OCI-LY3 (cell line): Measurements from ENCODE around the gene PDZD7.

Experiments
- H2AFZ ChIP-seq: fragments of 200-600, 300-600 bp; shearing (Covaris generic); 2 replicates; pipeline ENCODE4 v1.6.0; 2014; ENCODE audit warnings: antibody characterized with exemption, low read depth, low read length
- H3K27ac ChIP-seq: fragments of 200-600, 300-600 bp; sonication (generic); 2 replicates; pipeline ENCODE4 v1.5.1; 2014; ENCODE audit warnings: mild to moderate bottlenecking, low read length, moderate library complexity, mixed read lengths
- H3K27me3 ChIP-seq: fragments of 200-600, 300-600 bp; sonication (generic); 2 replicates; pipeline ENCODE4 v1.6.1; 2014; ENCODE audit warnings: low read depth, low read length, mixed read lengths
- H3K36me3 ChIP-seq: fragments of 200-600, 300-600 bp; sonication (generic); replicated peaks from 2 replicates; pipeline ENCODE3; 2014; ENCODE audit warnings: low read depth, low read length, mixed read lengths
- H3K4me1 ChIP-seq: fragments of 300-600, 200-600 bp; sonication (generic); 2 replicates; pipeline ENCODE4 v1.6.1; 2014; ENCODE audit warnings: low read length, mixed read lengths
- H3K4me2 ChIP-seq: fragments of 200-600, 300-600 bp; sonication (generic); 2 replicates; pipeline ENCODE4 v1.6.1; 2014; ENCODE audit warnings: low read length, mixed read lengths
- H3K4me3 ChIP-seq: fragments of 300-600, 200-600 bp; sonication (generic); 2 replicates; pipeline ENCODE4 v1.5.1; 2014; ENCODE audit warnings: antibody characterized with exemption, mild to moderate bottlenecking, low read length, moderate library complexity
- H3K79me2 ChIP-seq: fragments of 300-600, 200-600 bp; shearing (Covaris generic); 2 replicates; pipeline ENCODE4 v1.6.1; 2014; ENCODE audit warnings: mild to moderate bottlenecking, low read length, mixed read lengths
- H3K9ac ChIP-seq: fragments of 300-600, 200-600 bp; shearing (Covaris generic); 2 replicates; pipeline ENCODE4 v1.6.0; 2014; ENCODE audit warnings: mild to moderate bottlenecking, low read length, moderate library complexity
- H3K9me3 ChIP-seq: fragments of 200-600, 300-600 bp; shearing (Covaris generic); 2 replicates; pipeline ENCODE4 v1.6.1; 2014; ENCODE audit warnings: low read length, mixed read lengths; ENCODE audit not compliant: insufficient read depth
- H4K20me1 ChIP-seq: fragments of 200-600, 300-600 bp; sonication (generic); 2 replicates; pipeline ENCODE4 v1.6.1; 2016; ENCODE audit warnings: low read length, mixed read lengths; ENCODE audit not compliant: insufficient read depth
- EZH2phosphoT487 ChIP-seq: fragments of 200-600 bp; shearing (Covaris generic); IDR thresholded peaks from 2 replicates; pipeline ENCODE4 v1.6.1; 2018; ENCODE audit warnings: antibody characterized with exemption, mixed run types, low read depth
- TF ChIP-seq, protein P1 (sequence below): fragments of 200-600, 300-600 bp; sonication (generic); IDR thresholded peaks from 2 replicates; pipeline ENCODE4 v1.5.1; 2014; ENCODE audit warnings: antibody characterized with exemption, low read length, low read depth

Gene PDZD7

DNA sequence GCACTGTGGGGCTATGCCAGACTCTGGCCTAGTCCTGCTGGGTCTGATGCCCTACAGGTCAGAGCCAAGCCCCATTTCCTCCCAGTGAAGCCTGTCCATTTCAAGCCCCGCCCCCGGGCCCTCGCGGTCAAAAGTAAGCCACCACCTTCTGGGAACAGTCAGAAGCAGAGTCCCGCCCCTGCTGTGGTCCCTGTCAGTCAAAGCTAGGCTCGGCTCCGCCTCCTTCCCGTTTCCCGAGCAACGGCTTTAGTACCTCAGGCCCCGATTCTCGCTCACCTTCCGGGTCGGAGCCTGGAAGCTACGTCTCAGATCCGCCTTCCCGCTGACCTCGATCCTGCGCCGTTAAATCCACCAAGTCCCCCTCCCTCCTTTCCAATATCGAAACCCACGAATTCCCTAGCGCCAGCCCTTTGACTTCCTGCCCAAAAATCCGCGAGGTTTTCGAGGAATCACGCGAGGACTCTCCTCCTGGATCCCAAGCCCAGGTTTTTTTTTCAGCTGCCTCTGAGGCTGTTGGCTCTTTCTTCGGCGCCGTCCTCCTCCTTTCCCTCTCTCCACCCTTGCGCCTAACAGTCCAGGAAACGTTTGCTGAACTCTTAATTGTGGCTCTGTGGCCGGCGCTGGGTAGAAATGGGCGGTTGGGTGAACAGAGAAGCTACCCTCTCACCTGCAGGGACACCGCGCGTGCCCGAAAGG, 11.9 kb upstream of the PDZD7 start:
- peak overlapping the region; percentile 88 for H3K4me2 ChIP-seq
- H2AFZ ChIP-seq, result peak overlapping the region; percentile 97
- H3K27ac ChIP-seq, result no peak overlapping the region
- H3K79me2 ChIP-seq, result no peaks in the 10 kb centered on the region
- H3K4me1 ChIP-seq, result peaks cover 10% of the 10 kb centered on the region; the same call in 1 of the 2 replicates
- no peaks in the 10 kb centered on the region for H4K20me1 ChIP-seq
- TF ChIP-seq EZH2phosphoT487, result no peak
- TF ChIP-seq, protein P1, sequence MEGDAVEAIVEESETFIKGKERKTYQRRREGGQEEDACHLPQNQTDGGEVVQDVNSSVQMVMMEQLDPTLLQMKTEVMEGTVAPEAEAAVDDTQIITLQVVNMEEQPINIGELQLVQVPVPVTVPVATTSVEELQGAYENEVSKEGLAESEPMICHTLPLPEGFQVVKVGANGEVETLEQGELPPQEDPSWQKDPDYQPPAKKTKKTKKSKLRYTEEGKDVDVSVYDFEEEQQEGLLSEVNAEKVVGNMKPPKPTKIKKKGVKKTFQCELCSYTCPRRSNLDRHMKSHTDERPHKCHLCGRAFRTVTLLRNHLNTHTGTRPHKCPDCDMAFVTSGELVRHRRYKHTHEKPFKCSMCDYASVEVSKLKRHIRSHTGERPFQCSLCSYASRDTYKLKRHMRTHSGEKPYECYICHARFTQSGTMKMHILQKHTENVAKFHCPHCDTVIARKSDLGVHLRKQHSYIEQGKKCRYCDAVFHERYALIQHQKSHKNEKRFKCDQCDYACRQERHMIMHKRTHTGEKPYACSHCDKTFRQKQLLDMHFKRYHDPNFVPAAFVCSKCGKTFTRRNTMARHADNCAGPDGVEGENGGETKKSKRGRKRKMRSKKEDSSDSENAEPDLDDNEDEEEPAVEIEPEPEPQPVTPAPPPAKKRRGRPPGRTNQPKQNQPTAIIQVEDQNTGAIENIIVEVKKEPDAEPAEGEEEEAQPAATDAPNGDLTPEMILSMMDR, result no peak
- no peaks in the 10 kb centered on the region for H3K27me3 ChIP-seq
- no peaks in the 10 kb centered on the region for H3K36me3 ChIP-seq
- peak overlapping the region; percentile 90 for H3K4me3 ChIP-seq
- no peaks in the 10 kb centered on the region for H3K9me3 ChIP-seq
- H3K9ac ChIP-seq, result peak overlapping the region; percentile 73

DNA sequence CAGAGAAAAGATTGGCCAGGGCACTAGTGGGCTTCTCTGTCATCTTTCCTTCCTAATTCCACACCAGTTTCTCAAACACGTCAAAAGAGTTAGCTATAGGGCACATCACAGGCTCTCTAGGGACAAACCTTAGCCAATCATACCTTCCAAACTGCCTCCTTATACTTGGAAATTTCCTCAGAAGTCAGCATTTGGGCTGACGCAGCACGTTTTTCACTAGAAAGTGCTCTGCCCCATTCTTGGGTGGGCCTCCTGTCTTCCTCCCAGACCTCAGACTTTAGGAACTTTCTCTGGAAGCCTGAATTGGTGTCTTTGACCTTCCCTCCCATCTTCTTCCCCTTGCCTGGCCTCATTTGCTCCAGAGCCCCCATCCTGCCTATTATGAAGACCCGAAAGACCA, 11.2 kb upstream of the PDZD7 start:
- Histone ChIP-seq H3K4me1 (peaks cover 10% of the 10 kb centered on the region; the same call in 1 of the 2 replicates), H3K9me3 (no peaks in the 10 kb centered on the region), H3K27me3 (no peaks in the 10 kb centered on the region), H3K79me2 (no peaks in the 10 kb centered on the region), H2AFZ (no peak overlapping the region), H3K4me2 (peak overlapping the region; percentile 88), H3K27ac (no peak overlapping the region), H3K9ac (peak overlapping the region; percentile 73; the same call in 1 of the 2 replicates), H4K20me1 (no peaks in the 10 kb centered on the region), H3K36me3 (no peaks in the 10 kb centered on the region), H3K4me3 (peak overlapping the region; percentile 90)
- TF ChIP-seq, protein P1, result no peak
- no peak for TF ChIP-seq EZH2phosphoT487

DNA sequence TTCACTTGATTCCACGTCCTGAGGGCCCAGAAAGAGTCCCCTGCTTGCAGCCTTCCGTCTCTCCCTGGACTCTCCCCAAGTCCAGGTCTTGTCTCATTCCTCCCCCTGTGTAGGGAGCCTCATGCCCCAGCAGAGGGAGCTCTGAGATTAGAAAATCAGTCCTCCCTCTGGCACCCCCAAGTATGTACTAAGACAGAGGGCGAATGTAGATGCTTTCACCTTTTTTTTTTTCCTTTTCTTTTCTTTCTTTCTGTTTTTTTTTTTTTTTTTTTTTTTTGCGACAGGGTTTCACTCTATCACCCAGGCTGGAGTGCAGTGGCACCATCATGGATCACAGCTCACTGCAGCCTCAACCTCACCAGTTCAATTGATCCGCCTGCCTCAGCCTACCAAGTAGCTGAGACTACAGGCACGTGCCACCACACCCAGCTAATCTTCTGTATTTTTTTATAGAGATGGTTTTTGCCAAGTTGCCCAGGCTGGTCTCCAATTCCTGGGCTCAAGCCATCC, 10.4 kb upstream of the PDZD7 start:
- Histone ChIP-seq H3K9ac (no peak overlapping the region), H3K4me2 (no peak overlapping the region), H2AFZ (no peak overlapping the region), H4K20me1 (no peaks in the 10 kb centered on the region), H3K4me3 (no peak overlapping the region), H3K27ac (no peak overlapping the region), H3K4me1 (peaks cover 10% of the 10 kb centered on the region; the same call in 1 of the 2 replicates), H3K79me2 (no peaks in the 10 kb centered on the region), H3K36me3 (no peaks in the 10 kb centered on the region), H3K27me3 (no peaks in the 10 kb centered on the region), H3K9me3 (no peaks in the 10 kb centered on the region)
- TF ChIP-seq, protein P1, result peak; percentile 66
- no peak for TF ChIP-seq EZH2phosphoT487

DNA sequence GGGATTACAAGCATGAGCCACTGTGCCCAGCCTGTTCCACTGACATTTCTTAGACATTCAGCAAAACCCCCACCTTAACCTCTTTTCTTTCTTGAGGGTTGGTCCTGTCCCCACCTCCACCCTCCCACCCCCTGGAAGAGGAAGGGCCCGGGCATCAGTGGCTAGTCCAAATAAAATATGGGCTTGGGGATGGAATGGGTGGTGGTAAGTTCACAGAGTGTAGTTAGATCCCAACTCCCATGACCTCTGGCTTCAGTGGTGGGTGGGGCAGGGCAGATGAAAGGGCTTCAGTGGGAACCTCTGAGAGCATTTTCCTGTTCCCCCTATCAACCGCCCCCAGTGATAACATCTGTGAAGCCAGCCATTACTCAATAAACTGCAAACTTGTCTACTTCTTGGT, 9.9 kb upstream of the PDZD7 start:
- TF ChIP-seq EZH2phosphoT487, result no peak
- TF ChIP-seq, protein P1, result no peak

More for the DNA sequence above, 9.9 kb upstream of the PDZD7 start:
- no peak overlapping the region for H3K4me2 ChIP-seq
- no peaks in the 10 kb centered on the region for H4K20me1 ChIP-seq
- no peaks in the 10 kb centered on the region for H3K36me3 ChIP-seq
- H3K27me3 ChIP-seq, result no peaks in the 10 kb centered on the region
- H3K79me2 ChIP-seq, result no peaks in the 10 kb centered on the region
- no peaks in the 10 kb centered on the region for H3K9me3 ChIP-seq
- H3K4me1 ChIP-seq, result peaks cover 10% of the 10 kb centered on the region; the same call in 1 of the 2 replicates
- H3K4me3 ChIP-seq, result no peak overlapping the region
- H3K27ac ChIP-seq, result no peak overlapping the region
- no peak overlapping the region for H3K9ac ChIP-seq
- no peak overlapping the region for H2AFZ ChIP-seq
